ENCODE data around the gene EFCAB13.
A peak's percentile ranks its signal among the peaks of the same experiment; 100 is the strongest.

EFCAB13 gene

DNA sequence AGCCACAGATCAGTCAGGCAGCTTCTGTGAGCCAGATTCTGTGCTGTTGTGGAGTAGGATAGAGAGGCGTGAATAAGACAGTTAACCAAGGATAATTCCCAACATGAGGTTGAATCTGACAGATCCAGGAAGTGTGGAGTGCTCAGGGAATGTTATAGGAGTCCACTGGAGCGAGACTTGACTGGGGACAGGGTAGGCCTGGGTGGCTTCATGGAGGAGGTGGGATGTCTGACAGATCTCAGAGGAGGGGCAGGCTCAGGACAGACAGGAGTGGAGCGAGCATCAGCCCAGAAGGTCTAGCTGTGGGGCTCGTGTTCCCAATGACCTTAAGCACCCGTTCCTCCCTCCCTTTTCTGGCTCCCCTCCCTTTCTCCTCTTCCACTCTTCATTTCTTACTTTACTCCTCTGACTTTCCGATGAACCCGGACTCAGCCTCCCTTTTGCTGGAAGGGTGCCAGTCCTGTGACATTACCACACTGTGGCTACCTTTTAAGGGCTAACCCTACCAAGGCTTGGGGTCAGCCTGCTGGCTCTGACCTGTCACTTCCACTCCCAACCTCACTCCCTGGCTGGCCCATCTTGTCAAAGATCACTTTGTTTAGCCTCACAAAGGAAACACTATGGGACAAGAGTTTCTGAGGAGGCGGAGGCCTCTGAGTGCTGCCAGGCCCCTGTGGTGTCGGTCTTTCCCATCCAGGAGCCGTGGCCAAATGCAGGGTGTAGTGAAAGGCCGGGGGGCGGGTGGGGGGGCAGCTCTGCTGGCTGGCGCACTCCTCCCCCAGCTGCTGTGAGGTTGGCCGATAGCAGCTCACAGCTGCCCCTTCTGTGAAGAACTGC is 28.5 kb upstream of the EFCAB13 start:
- Histone ChIP-seq H3K27me3 (ENCODE audit: insufficient read depth, low read length) (no peaks in the 10 kb centered on the region), H3K36me3 (ENCODE audit: insufficient read depth, low read length) (peaks cover 19% of the 10 kb centered on the region; the same call in 1 of the 2 replicates), H3K27ac (ENCODE audit: low read depth, low read length) (no peak overlapping the region; the same call in 1 of the 2 replicates), H2AFZ (ENCODE audit: low read length, unreplicated experiment) (no peak overlapping the region), H3K4me3 (ENCODE audit: low read depth, low read length) (no peak overlapping the region), H3K79me2 (ENCODE audit: control insufficient read depth, insufficient read depth, low read length, unreplicated experiment) (peaks cover 3% of the 10 kb centered on the region), H3K4me1 (ENCODE audit: control insufficient read depth, insufficient read depth, low read length, unreplicated experiment) (peaks cover 17% of the 10 kb centered on the region)

GRCh38 chr17:47295874-47296255 is 27.9 kb upstream of the EFCAB13 start:
- no peak overlapping the region for H2AFZ ChIP-seq (ENCODE audit: low read length, unreplicated experiment)
- no peak overlapping the region for H3K27ac ChIP-seq (ENCODE audit: low read depth, low read length)
- H3K4me3 ChIP-seq (ENCODE audit: low read depth, low read length), result no peak overlapping the region
- no peaks in the 10 kb centered on the region for H3K27me3 ChIP-seq (ENCODE audit: insufficient read depth, low read length)
- peaks cover 23% of the 10 kb centered on the region; the same call in 1 of the 2 replicates for H3K36me3 ChIP-seq (ENCODE audit: insufficient read depth, low read length)
- H3K4me1 ChIP-seq (ENCODE audit: control insufficient read depth, insufficient read depth, low read length, unreplicated experiment), result peaks cover 17% of the 10 kb centered on the region
- H3K79me2 ChIP-seq (ENCODE audit: control insufficient read depth, insufficient read depth, low read length, unreplicated experiment), result peaks cover 3% of the 10 kb centered on the region

DNA sequence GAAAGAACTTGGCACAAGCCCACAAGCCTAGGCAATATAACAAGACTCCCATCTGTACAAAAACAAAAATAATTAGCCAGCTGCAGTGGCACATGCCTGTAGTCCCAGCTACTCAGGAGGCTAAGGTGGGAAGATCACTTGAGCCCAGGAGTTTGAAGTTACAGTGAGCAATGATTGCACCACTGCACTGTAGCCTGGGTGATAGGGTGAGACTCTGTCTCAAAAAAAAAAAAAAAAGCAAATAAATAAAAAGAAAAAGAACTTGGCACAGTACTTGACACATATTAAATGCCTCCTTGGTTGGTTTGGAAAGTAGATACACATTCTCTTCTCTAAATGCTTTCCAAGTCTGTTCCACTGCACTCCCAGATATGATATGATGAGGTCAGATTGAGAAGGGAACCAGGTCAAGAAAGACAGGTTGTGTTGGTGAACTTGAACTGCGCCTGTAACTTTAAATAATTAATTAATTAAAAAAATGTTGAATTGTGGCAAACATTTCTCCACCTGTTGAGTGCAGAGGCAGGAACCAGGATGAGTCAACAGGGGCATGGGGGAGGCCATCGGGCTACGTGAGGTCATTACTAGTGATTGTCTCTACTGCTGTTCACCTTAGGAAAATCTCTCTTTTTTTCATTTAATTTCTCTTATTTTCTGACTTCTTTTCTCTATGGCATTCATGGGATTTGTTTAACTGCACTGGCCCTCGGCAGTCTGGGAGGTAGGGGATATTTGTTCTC is 25.9 kb upstream of the EFCAB13 start:
- Histone ChIP-seq H3K36me3 (ENCODE audit: insufficient read depth, low read length) (peaks cover 35% of the 10 kb centered on the region), H3K4me3 (ENCODE audit: low read depth, low read length) (no peak overlapping the region), H3K27ac (ENCODE audit: low read depth, low read length) (no peak overlapping the region), H3K27me3 (ENCODE audit: insufficient read depth, low read length) (no peaks in the 10 kb centered on the region), H3K79me2 (ENCODE audit: control insufficient read depth, insufficient read depth, low read length, unreplicated experiment) (peaks cover 3% of the 10 kb centered on the region), H3K4me1 (ENCODE audit: control insufficient read depth, insufficient read depth, low read length, unreplicated experiment) (peaks cover 17% of the 10 kb centered on the region), H2AFZ (ENCODE audit: low read length, unreplicated experiment) (no peak overlapping the region)

DNA sequence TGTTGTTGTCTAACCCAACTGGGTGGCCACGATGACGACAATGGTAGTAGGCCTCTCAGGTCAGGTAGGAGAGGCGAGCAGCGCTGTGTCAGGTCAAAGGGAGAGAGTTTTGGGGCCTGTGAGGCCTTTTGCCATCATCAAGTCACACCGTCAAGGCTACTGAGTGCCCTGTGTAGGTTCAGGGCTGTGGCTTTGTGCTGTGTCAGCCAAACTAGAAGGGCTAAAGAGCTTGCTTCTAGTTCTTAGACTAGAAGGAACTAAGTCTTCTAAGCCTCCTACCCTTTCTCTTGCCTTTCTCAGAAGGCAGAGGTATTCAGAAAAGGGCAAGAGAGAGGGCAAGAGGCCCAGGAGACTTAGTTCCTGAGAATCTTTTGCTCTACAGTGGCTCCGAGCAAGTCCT is 25.0 kb upstream of the EFCAB13 start:
- H3K4me3 ChIP-seq (ENCODE audit: low read depth, low read length), result no peak overlapping the region
- no peaks in the 10 kb centered on the region for H3K27me3 ChIP-seq (ENCODE audit: insufficient read depth, low read length)
- peaks cover 41% of the 10 kb centered on the region for H3K36me3 ChIP-seq (ENCODE audit: insufficient read depth, low read length)
- H2AFZ ChIP-seq (ENCODE audit: low read length, unreplicated experiment), result no peak overlapping the region
- H3K27ac ChIP-seq (ENCODE audit: low read depth, low read length), result no peak overlapping the region
- peaks cover 17% of the 10 kb centered on the region for H3K4me1 ChIP-seq (ENCODE audit: control insufficient read depth, insufficient read depth, low read length, unreplicated experiment)
- peaks cover 3% of the 10 kb centered on the region for H3K79me2 ChIP-seq (ENCODE audit: control insufficient read depth, insufficient read depth, low read length, unreplicated experiment)

- Histone ChIP-seq H3K79me2 (ENCODE audit: control insufficient read depth, insufficient read depth, low read length, unreplicated experiment) (peaks cover 3% of the 10 kb centered on the region), H3K27me3 (ENCODE audit: insufficient read depth, low read length) (no peaks in the 10 kb centered on the region), H3K36me3 (ENCODE audit: insufficient read depth, low read length) (peaks cover 43% of the 10 kb centered on the region), H3K4me1 (ENCODE audit: control insufficient read depth, insufficient read depth, low read length, unreplicated experiment) (peaks cover 10% of the 10 kb centered on the region), H3K27ac (ENCODE audit: low read depth, low read length) (no peak overlapping the region), H3K4me3 (ENCODE audit: low read depth, low read length) (no peak overlapping the region), H2AFZ (ENCODE audit: low read length, unreplicated experiment) (no peak overlapping the region)
These were observed 24.4 kb upstream of the EFCAB13 start for GRCh38 chr17:47299239-47299910.

- Histone ChIP-seq H3K4me3 (ENCODE audit: low read depth, low read length) (no peak overlapping the region), H3K79me2 (ENCODE audit: control insufficient read depth, insufficient read depth, low read length, unreplicated experiment) (no peaks in the 10 kb centered on the region), H2AFZ (ENCODE audit: low read length, unreplicated experiment) (no peak overlapping the region), H3K4me1 (ENCODE audit: control insufficient read depth, insufficient read depth, low read length, unreplicated experiment) (peaks cover 9% of the 10 kb centered on the region), H3K36me3 (ENCODE audit: insufficient read depth, low read length) (peaks cover 40% of the 10 kb centered on the region), H3K27me3 (ENCODE audit: insufficient read depth, low read length) (no peaks in the 10 kb centered on the region), H3K27ac (ENCODE audit: low read depth, low read length) (no peak overlapping the region)
These were observed 23.0 kb upstream of the EFCAB13 start for GRCh38 chr17:47300718-47301117.

GRCh38 chr17:47301161-47301560 is 22.6 kb upstream of the EFCAB13 start:
- Histone ChIP-seq H3K27ac (ENCODE audit: low read depth, low read length) (no peak overlapping the region), H3K36me3 (ENCODE audit: insufficient read depth, low read length) (peaks cover 40% of the 10 kb centered on the region), H2AFZ (ENCODE audit: low read length, unreplicated experiment) (no peak overlapping the region), H3K79me2 (ENCODE audit: control insufficient read depth, insufficient read depth, low read length, unreplicated experiment) (no peaks in the 10 kb centered on the region), H3K4me3 (ENCODE audit: low read depth, low read length) (no peak overlapping the region), H3K27me3 (ENCODE audit: insufficient read depth, low read length) (no peaks in the 10 kb centered on the region), H3K4me1 (ENCODE audit: control insufficient read depth, insufficient read depth, low read length, unreplicated experiment) (peaks cover 13% of the 10 kb centered on the region)

DNA sequence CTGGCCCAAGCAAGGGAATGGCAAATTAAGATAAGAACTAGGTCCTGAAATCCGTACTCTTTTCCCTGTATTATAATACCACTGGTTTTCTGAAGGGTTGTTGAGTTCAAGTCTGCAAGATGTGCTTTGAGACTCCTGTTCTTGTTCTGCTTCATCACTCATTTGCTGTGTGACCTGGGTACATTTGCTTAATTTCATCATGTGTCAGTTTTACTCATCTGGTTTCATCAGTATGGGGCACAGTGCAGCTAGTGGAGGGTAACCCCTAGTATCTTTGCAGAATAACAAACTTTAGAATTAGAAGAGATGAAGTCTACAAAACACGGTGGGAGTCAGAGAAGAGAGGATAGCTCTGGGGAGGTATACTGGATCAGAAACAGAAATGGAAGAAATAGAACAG is 21.9 kb upstream of the EFCAB13 start:
- peaks cover 15% of the 10 kb centered on the region for H3K4me1 ChIP-seq (ENCODE audit: control insufficient read depth, insufficient read depth, low read length, unreplicated experiment)
- H3K36me3 ChIP-seq (ENCODE audit: insufficient read depth, low read length), result peaks cover 40% of the 10 kb centered on the region
- no peaks in the 10 kb centered on the region for H3K27me3 ChIP-seq (ENCODE audit: insufficient read depth, low read length)
- no peaks in the 10 kb centered on the region for H3K79me2 ChIP-seq (ENCODE audit: control insufficient read depth, insufficient read depth, low read length, unreplicated experiment)
- H3K27ac ChIP-seq (ENCODE audit: low read depth, low read length), result no peak overlapping the region
- H2AFZ ChIP-seq (ENCODE audit: low read length, unreplicated experiment), result no peak overlapping the region
- H3K4me3 ChIP-seq (ENCODE audit: low read depth, low read length), result no peak overlapping the region

- H3K27ac ChIP-seq (ENCODE audit: low read depth, low read length), result no peak overlapping the region
- H3K79me2 ChIP-seq (ENCODE audit: control insufficient read depth, insufficient read depth, low read length, unreplicated experiment), result no peaks in the 10 kb centered on the region
- H3K4me1 ChIP-seq (ENCODE audit: control insufficient read depth, insufficient read depth, low read length, unreplicated experiment), result peaks cover 15% of the 10 kb centered on the region
- peaks cover 44% of the 10 kb centered on the region for H3K36me3 ChIP-seq (ENCODE audit: insufficient read depth, low read length)
- no peaks in the 10 kb centered on the region for H3K27me3 ChIP-seq (ENCODE audit: insufficient read depth, low read length)
- no peak overlapping the region for H3K4me3 ChIP-seq (ENCODE audit: low read depth, low read length)
- H2AFZ ChIP-seq (ENCODE audit: low read length, unreplicated experiment), result no peak overlapping the region
These were observed 19.6 kb upstream of the EFCAB13 start for GRCh38 chr17:47304186-47304585.

DNA sequence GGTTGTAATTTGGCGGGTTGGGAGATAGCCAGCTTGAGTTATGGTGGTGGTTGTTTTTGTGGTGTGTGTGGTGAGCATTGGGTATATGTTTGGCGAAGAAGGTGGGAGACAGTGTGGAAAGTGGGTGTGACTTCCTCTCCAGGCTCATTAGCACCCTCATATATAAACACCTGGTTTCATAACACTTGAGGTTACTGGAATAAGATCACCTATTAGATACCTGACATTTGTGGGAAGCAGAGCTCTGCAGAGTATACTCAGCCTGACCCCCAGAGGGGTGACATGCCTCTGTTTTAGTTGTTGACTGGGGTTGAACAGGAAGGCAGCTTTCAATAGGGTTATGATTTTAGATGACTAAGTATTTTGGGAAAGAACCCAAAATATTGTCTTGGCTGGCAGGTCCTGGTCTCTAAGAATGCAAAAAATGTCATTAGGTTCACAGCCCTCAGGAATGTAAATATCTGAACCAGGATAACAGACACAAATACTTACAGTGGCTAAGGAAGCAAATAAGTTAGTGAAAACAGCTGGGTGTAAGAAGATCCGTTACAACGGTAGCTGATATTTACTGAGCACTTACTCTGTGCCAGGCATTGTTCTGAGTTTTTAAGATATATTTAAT is 18.3 kb upstream of the EFCAB13 start:
- peaks cover 15% of the 10 kb centered on the region for H3K4me1 ChIP-seq (ENCODE audit: control insufficient read depth, insufficient read depth, low read length, unreplicated experiment)
- H3K27me3 ChIP-seq (ENCODE audit: insufficient read depth, low read length), result no peaks in the 10 kb centered on the region
- H2AFZ ChIP-seq (ENCODE audit: low read length, unreplicated experiment), result no peak overlapping the region
- no peak overlapping the region for H3K4me3 ChIP-seq (ENCODE audit: low read depth, low read length)
- no peaks in the 10 kb centered on the region for H3K79me2 ChIP-seq (ENCODE audit: control insufficient read depth, insufficient read depth, low read length, unreplicated experiment)
- peak overlapping the region; percentile 78 for H3K27ac ChIP-seq (ENCODE audit: low read depth, low read length)
- H3K36me3 ChIP-seq (ENCODE audit: insufficient read depth, low read length), result peaks cover 41% of the 10 kb centered on the region

Data from ACC112 (cell line).